Tibial artery (tissue), 4 donors: ENCODE results near the gene ABCA2.

Experiments used
- DNase-seq, 2 donors: peaks; one replicate each; pipeline ENCODE4 v3.0.0-alpha.2; 2019
- H3K27ac ChIP-seq, 2 donors: fragments of 200-600 bp; sonication (generic) in 1 of 2; 1 replicate in 1 of 2; 2 replicates in 1 of 2; pipeline ENCODE4 v1.5.1; 2018 to 2019; ENCODE audit warnings: mild to moderate bottlenecking in 1 of 2
- H3K27me3 ChIP-seq, 2 donors: fragments of 200-600 bp; sonication (generic) in 1 of 2; one replicate each; pipeline versions ENCODE4 v1.5.1 to v1.6.0; 2016 to 2019
- H3K36me3 ChIP-seq, 3 donors: fragments of 200-600 bp; sonication (generic) in 2 of 3; one replicate each; pipeline ENCODE4 v1.5.1; 2016 to 2019; ENCODE audit warnings: mild to moderate bottlenecking in 2 of 3
- H3K4me1 ChIP-seq, 4 donors: fragments of 200-600 bp; sonication (generic) in 2 of 4; 1 replicate in 3 of 4; 2 replicates in 1 of 4; pipeline ENCODE4 v1.5.1; 2016 to 2019
- H3K4me3 ChIP-seq, 2 donors: fragments of 200-600 bp; sonication (generic) in 1 of 2; 1 replicate in 1 of 2; 2 replicates in 1 of 2; pipeline ENCODE4 v1.5.1; 2018 to 2019; ENCODE audit warnings: mild to moderate bottlenecking in 2 of 2
- H3K9me3 ChIP-seq, 3 donors: fragments of 200-600 bp; sonication (generic) in 1 of 3; one replicate each; pipeline ENCODE4 v1.5.1; 2016 to 2019
- intact Hi-C: fragments of 100-400 bp; cut with DNase I; formaldehyde crosslinking; loops from one replicate; pipeline ENCODE4 v1.15.0; 2023; ENCODE audit warnings: low total_unique reads
- TF ChIP-seq, protein P1 (sequence below), 2 experiments: fragments of 200-600 bp in 1 of 2; fragments of 450-650 bp in 1 of 2; IDR thresholded peaks; one replicate each; pipeline ENCODE4 v1.5.1; 2017 to 2019; ENCODE audit warnings: antibody characterized with exemption in 2 of 2, mild to moderate bottlenecking in 1 of 2, moderate library complexity in 1 of 2

Gene ABCA2

GRCh38 chr9:137069508-137070091, 41.6 kb upstream of the ABCA2 start:
- Histone ChIP-seq H3K27me3 (peaks cover 0 to 51% of the 10 kb centered on the region in 2 donors), H3K27ac (no peak overlapping the region), H3K4me3 (no peak overlapping the region), H3K4me1 (peaks cover 0 to 26% (median 18%) of the 10 kb centered on the region in 4 donors), H3K9me3 (no peaks in the 10 kb centered on the region), H3K36me3 (no peaks in the 10 kb centered on the region)
- TF ChIP-seq, protein P1, sequence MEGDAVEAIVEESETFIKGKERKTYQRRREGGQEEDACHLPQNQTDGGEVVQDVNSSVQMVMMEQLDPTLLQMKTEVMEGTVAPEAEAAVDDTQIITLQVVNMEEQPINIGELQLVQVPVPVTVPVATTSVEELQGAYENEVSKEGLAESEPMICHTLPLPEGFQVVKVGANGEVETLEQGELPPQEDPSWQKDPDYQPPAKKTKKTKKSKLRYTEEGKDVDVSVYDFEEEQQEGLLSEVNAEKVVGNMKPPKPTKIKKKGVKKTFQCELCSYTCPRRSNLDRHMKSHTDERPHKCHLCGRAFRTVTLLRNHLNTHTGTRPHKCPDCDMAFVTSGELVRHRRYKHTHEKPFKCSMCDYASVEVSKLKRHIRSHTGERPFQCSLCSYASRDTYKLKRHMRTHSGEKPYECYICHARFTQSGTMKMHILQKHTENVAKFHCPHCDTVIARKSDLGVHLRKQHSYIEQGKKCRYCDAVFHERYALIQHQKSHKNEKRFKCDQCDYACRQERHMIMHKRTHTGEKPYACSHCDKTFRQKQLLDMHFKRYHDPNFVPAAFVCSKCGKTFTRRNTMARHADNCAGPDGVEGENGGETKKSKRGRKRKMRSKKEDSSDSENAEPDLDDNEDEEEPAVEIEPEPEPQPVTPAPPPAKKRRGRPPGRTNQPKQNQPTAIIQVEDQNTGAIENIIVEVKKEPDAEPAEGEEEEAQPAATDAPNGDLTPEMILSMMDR (IDR thresholded peaks at IDR 0.05): no peak
- intact Hi-C loops: no loop called here
- DNase-seq: no peak

- Histone ChIP-seq H3K4me1 (peaks cover 0 to 32% (median 19%) of the 10 kb centered on the region in 4 donors), H3K27ac (no peak overlapping the region), H3K4me3 (no peak overlapping the region), H3K36me3 (no peaks in the 10 kb centered on the region), H3K9me3 (no peaks in the 10 kb centered on the region), H3K27me3 (peaks cover 0 to 59% of the 10 kb centered on the region in 2 donors)
- intact Hi-C loops: no loop called here
- DNase-seq: no peak
- TF ChIP-seq, protein P1 (IDR thresholded peaks at IDR 0.05): no peak
Observed at GRCh38 chr9:137068539-137069507, 40.8 kb upstream of the ABCA2 start.

DNA sequence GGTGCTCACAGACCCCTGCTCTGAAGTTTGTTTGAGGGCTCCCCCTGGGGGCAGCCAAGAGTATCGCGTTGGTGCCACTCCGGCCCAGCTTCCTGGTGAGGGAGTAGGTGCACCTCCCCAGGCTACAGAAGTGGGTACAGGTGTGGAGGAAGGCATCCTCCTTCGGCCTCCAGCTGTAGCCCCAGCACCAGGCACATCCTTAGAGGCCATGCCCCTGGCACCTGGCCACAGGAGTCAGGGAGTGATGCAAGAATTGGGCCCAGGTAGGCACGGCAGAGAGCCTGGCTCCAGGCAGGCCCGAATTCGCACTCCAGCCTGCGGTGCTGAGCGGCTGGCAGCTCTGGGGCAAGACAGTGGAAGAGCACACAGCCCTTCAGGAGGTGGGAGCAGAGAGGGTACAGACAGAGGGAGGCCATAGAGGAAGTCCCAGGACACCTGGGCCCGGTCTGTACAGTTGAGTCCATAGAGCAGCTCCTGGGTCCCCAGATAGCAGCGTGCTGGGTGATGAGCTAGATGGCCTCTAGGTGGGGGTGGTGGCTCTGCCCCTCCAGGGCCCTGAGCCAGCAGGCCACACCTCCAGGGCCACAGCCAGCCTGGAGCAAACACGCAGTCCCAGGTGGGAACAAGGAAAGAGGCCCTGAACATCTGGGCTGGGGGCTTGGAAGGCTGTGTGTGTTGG, 40.0 kb upstream of the ABCA2 start:
- Histone ChIP-seq H3K4me3 (no peak overlapping the region), H3K27ac (no peak overlapping the region), H3K9me3 (no peaks in the 10 kb centered on the region), H3K27me3 (peaks cover 0 to 67% of the 10 kb centered on the region in 2 donors), H3K4me1 (peaks cover 0 to 33% (median 19%) of the 10 kb centered on the region in 4 donors), H3K36me3 (no peaks in the 10 kb centered on the region)
- intact Hi-C loops: no loop called here
- peak; percentile 64 to 83 for DNase-seq
- TF ChIP-seq, protein P1 (IDR thresholded peaks at IDR 0.05): peak; percentile 72 to 74

DNA sequence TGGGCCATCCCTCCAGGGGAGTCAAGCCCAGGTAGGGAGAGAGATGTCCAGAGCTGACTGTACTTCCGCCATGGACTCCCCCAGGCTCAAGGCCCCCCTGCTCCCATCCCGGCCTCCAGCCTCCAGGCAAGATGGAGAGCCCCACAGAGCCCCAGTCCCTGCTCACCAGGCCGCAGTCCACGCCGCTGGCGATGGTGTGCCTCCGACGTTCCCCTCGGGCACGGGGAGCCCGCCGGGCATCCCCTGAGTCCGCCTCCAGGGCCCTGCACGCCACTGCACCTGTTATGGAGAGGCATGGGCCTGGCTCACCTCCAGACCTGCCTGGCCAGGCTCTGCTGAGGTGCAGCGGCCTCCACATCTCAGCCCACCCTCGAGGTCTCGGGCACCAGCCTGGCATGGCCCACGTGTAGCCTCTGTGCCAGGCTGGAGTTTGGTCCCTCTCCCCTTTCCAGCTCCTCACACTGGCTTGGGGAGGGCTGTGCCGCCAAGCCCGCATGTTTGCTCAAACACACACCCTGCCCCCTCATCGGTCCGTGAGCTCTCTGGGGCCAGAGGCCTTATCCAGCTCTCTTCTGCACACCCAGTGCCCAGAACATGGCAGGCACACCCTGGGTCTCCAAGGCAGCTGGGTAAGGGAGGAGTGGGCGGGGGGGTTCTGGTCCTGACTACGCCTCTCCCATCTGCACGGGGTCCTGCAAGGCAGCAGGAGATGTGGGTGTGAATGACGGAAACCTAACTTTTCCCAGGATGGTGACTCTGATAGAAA, 38.2 kb upstream of the ABCA2 start:
- no peak overlapping the region for H3K4me3 ChIP-seq
- no peak for DNase-seq
- peaks cover 0 to 29% (median 18%) of the 10 kb centered on the region in 4 donors for H3K4me1 ChIP-seq
- TF ChIP-seq, protein P1 (IDR thresholded peaks at IDR 0.05): no peak
- intact Hi-C loops: no loop called here
- H3K27me3 ChIP-seq: peaks cover 0 to 68% of the 10 kb centered on the region in 2 donors
- H3K36me3 ChIP-seq: no peaks in the 10 kb centered on the region
- H3K27ac ChIP-seq: no peak overlapping the region
- no peaks in the 10 kb centered on the region for H3K9me3 ChIP-seq
